Body of pancreas (tissue), 4 donors: Measurements from ENCODE around the gene DNAH11.

Experiments
- POLR2A ChIP-seq, 3 donors: fragments of 450-650 bp; IDR thresholded peaks; one replicate each; pipeline ENCODE4 v1.6.1; 2016; ENCODE audit warnings: antibody characterized with exemption in 3 of 3, mild to moderate bottlenecking in 2 of 3
- TF ChIP-seq, protein P1 (sequence below), 7 experiments: fragments of 450-650 bp in 4 of 7; fragments of 200-600 bp in 3 of 7; sonication (generic) in 3 of 7; IDR thresholded peaks; one replicate each; pipeline ENCODE4 v1.5.1; 2016 to 2019; ENCODE audit warnings: antibody characterized with exemption in 7 of 7

DNA sequence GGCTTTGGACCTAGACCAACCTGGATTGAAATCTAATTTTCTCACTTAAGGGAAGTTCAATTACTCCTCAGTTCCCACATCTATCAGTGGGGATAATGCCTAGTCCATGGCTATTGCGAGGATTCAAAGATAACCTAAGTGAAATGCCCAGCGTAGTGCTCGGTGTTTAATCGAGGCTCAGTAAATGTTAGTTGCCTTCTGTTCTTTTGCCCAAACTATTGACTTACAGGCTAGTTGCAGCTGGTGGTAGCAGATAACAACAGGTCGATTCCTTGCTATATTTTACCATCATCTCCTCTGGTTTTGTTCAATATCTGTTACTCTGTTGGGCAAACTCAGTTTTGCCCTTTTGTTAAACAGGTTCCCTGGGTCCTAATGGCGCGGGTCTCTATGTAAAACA lies 22.8 kb downstream of the DNAH11 start:
- TF ChIP-seq, protein P1, sequence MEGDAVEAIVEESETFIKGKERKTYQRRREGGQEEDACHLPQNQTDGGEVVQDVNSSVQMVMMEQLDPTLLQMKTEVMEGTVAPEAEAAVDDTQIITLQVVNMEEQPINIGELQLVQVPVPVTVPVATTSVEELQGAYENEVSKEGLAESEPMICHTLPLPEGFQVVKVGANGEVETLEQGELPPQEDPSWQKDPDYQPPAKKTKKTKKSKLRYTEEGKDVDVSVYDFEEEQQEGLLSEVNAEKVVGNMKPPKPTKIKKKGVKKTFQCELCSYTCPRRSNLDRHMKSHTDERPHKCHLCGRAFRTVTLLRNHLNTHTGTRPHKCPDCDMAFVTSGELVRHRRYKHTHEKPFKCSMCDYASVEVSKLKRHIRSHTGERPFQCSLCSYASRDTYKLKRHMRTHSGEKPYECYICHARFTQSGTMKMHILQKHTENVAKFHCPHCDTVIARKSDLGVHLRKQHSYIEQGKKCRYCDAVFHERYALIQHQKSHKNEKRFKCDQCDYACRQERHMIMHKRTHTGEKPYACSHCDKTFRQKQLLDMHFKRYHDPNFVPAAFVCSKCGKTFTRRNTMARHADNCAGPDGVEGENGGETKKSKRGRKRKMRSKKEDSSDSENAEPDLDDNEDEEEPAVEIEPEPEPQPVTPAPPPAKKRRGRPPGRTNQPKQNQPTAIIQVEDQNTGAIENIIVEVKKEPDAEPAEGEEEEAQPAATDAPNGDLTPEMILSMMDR (IDR thresholded peaks at IDR 0.05) = no peak
- no peak for TF ChIP-seq POLR2A (IDR thresholded peaks at IDR 0.05)
